Coronary artery (tissue), 2 donors: ENCODE data around the gene SUMF1.

Experiments used
- DNase-seq: peaks from one replicate; pipeline ENCODE4 v3.0.0-alpha.2; 2017; ENCODE audit warnings: low spot score
- H3K27ac ChIP-seq, 2 donors: fragments of 200-600 bp; sonication (generic); one replicate each; pipeline ENCODE4 v1.5.1; 2016 to 2019
- H3K4me3 ChIP-seq: fragments of 200-600 bp; sonication (generic); 2 replicates; pipeline ENCODE4 v1.5.1; 2016; ENCODE audit warnings: mild to moderate bottlenecking, moderate library complexity
- CTCF ChIP-seq: fragments of 200-600 bp; sonication (generic); IDR thresholded peaks from one replicate; pipeline ENCODE4 v1.5.1; 2019; ENCODE audit warnings: antibody characterized with exemption

SUMF1 gene

GRCh38 chr3:4409415-4409814, 57.7 kb downstream of the SUMF1 start:
- no peak for DNase-seq
- Histone ChIP-seq H3K4me3 (no peak overlapping the region), H3K27ac (no peak overlapping the region)
- no peak for TF ChIP-seq CTCF

GRCh38 chr3:4408958-4409357, 58.1 kb downstream of the SUMF1 start:
- H3K4me3 ChIP-seq, result no peak overlapping the region
- H3K27ac ChIP-seq, result no peak overlapping the region
- no peak for DNase-seq
- no peak for TF ChIP-seq CTCF

GRCh38 chr3:4407941-4408340, 59.1 kb downstream of the SUMF1 start:
- no peak overlapping the region for H3K4me3 ChIP-seq
- no peak for TF ChIP-seq CTCF

GRCh38 chr3:4406746-4407568, 60.1 kb downstream of the SUMF1 start:
- Histone ChIP-seq H3K27ac (no peak overlapping the region), H3K4me3 (no peak overlapping the region)
- no peak for DNase-seq
- no peak for TF ChIP-seq CTCF

More at GRCh38 chr3:4407941-4408340, 59.1 kb downstream of the SUMF1 start:
- H3K27ac ChIP-seq, result no peak overlapping the region
- DNase-seq, result no peak

- no peak for TF ChIP-seq CTCF
- no peak for DNase-seq
Measured at GRCh38 chr3:4404881-4405280, 62.2 kb downstream of the SUMF1 start.

GRCh38 chr3:4401441-4401840, 65.6 kb downstream of the SUMF1 start:
- H3K4me3 ChIP-seq, result no peak overlapping the region
- no peak for DNase-seq

More at GRCh38 chr3:4404881-4405280, 62.2 kb downstream of the SUMF1 start:
- H3K27ac ChIP-seq, result no peak overlapping the region
- no peak overlapping the region for H3K4me3 ChIP-seq

More at GRCh38 chr3:4401441-4401840, 65.6 kb downstream of the SUMF1 start:
- no peak overlapping the region for H3K27ac ChIP-seq
- no peak for TF ChIP-seq CTCF
